NCI-H82 treated with DMSO at 0.1 percent for 48 hours (cell line): ENCODE measurements around the gene GNAZ.

ENCODE experiments used
- DNase-seq: peaks from one replicate; lab custom pipeline; 2025; ENCODE audit not compliant: unreplicated experiment; lab: John Stamatoyannopoulos, UW

Gene GNAZ

GRCh38 chr22:23105304-23105703 is 35.0 kb downstream of the GNAZ start:
- DNase-seq: no peak

- DNase-seq: no peak
Observed at GRCh38 chr22:23105919-23106318, 35.6 kb downstream of the GNAZ start.

DNA sequence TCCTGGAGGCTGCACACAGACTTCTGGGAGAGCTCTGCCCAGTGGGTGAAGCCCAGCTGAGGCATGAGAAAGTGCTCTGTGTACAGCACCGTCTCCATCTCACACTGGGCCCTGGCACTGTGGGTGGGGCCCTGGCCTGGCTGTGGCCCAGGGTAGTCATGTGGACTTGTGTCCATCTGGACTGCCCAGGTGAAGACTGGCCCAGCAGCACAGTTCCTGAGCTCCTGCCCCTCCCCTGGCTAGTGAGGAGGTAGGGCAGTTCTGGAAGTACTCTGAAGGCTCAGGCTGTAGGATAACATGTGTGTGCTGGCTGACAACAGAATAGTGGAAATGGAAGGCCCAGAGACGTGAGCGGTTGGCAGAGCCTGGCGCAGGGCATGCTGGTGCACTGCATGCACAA is 36.0 kb downstream of the GNAZ start:
- DNase-seq: no peak

- peak; percentile 17 for DNase-seq
Observed at GRCh38 chr22:23106906-23107367, 36.6 kb downstream of the GNAZ start.

GRCh38 chr22:23107487-23108248 is 37.3 kb downstream of the GNAZ start:
- no peak for DNase-seq

- no peak for DNase-seq
Observed at GRCh38 chr22:23108249-23109078, 38.1 kb downstream of the GNAZ start.

- no peak for DNase-seq
Observed at GRCh38 chr22:23109079-23109347, 38.7 kb downstream of the GNAZ start.

DNA sequence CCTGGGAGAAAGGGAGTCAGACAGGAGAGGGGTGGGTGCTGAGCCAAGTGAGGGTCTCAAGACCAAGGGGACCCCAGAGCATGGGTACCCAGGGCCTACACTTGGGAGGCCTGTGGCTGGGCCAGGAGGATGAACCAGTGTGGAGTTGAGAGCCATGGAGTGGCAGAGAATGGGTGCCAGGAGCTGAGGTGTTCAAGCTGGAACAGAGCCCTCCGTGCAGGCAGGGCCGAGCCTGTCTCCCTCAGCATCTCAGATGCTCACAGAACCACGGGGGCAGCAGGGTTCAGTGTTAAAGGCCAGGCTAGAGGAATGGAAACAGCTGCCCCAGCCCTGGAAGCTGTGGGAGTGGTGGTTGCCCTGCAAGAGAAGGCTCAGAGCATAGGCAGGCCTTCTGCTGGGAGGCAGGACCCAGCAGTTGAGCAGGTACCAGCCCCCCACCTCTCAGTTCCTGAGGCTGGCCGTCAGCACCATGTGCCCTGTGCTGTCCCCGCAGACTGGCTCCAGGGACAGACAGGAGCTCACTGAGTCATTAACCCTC is 39.2 kb downstream of the GNAZ start:
- DNase-seq: no peak

DNA sequence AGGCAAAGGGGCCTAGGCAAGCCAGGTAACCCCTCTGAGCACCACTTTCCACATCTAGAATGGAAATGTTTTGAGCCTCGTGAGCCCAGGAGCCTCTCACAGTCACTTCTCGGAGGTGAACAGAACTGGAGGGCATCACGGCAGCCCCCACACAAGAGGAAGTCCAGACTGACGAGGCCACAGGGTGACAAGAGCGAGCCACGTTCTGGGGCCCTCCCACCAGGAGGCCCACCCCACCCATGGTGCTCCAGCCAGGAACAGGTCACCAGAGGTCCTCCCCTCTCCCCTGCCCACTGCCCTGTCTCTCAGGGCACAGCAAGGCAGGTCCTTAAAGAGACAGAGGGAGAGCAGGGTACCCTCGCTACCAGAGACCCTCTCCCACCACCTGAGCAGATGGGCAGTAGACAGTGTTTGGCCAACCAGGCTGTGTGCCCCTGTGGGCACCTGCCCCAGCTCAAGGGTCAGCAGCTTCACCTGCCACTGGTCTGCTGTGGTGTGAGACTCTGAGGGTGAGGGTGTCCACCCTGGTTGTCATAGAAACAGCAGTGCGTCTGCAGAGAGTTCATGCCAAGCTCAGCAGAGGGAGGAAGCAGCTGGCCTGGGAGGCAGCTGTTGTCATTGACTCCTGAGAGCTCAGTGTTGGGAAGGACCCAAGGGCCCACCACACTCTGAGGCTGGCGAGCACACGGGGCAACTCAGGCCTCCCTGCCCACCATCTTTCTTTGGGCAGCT is 40.0 kb downstream of the GNAZ start:
- DNase-seq: no peak

GRCh38 chr22:23110922-23111527 is 40.7 kb downstream of the GNAZ start:
- DNase-seq: no peak

GRCh38 chr22:23112472-23113012 is 42.2 kb downstream of the GNAZ start:
- DNase-seq: no peak

- peak; percentile 12 for DNase-seq
Observed at GRCh38 chr22:23113067-23113846, 42.9 kb downstream of the GNAZ start.

DNA sequence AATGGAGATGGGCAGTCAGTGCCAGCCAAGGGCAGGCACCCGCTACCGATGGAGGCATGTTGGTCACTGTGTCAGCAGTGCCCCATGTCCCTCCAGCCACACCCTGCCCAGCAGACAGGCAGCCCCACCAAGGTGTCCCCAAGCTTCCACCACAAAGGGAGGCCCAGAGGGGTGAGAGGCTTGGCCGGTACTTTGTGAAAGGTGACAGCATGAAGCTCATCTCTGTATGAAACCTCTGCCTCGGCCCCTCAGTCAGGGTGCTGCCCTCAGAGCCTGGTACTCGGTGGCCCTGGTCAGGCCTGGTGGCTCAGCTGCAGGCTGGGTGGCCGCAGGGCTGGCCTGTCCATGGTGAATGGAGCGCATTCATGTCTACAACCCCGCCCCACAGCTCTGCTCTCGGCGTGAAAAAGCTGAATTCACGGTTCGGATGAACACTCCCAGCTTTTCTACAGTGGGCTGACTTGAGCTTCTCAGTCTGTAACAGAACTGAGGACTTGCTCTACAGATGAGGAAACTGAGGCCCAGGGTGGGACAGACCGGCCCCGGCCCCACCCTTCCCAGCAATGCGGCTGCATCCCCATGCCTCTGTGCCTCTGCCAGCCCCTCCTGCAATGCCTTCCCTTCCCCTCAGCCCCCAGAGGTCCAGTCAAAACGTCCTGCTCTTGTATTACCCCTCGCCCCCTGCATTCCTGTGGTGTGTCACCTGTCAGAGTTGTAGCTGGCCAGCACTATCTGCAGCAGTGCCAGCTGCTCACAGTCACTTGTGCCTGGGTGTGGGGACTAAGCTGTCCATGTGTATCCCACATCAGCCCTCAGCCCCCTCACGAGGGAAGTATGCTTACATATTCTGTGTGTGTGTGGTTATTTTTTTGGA is 43.8 kb downstream of the GNAZ start:
- no peak for DNase-seq

GRCh38 chr22:23114721-23115020 is 44.4 kb downstream of the GNAZ start:
- no peak for DNase-seq

DNA sequence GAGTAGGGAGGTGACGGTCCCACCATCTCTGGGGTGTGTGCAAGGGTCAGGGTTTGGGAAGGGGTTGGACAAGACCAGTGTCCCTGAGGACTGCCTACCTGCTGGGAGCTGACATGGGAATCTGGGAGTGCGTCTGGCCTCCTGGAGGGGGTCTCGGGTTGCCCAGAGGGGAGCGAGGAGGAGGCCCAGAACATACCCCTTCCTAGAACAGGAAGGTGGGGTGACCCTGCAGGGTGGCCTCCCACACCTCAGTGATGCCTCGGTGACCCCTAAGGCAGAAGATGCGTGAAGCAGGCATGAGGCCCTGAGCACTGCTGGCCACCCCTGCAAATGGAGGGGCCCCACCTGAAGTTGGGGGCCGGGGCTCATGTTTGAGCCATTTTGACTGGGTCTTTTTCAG is 45.0 kb downstream of the GNAZ start:
- DNase-seq: no peak

DNA sequence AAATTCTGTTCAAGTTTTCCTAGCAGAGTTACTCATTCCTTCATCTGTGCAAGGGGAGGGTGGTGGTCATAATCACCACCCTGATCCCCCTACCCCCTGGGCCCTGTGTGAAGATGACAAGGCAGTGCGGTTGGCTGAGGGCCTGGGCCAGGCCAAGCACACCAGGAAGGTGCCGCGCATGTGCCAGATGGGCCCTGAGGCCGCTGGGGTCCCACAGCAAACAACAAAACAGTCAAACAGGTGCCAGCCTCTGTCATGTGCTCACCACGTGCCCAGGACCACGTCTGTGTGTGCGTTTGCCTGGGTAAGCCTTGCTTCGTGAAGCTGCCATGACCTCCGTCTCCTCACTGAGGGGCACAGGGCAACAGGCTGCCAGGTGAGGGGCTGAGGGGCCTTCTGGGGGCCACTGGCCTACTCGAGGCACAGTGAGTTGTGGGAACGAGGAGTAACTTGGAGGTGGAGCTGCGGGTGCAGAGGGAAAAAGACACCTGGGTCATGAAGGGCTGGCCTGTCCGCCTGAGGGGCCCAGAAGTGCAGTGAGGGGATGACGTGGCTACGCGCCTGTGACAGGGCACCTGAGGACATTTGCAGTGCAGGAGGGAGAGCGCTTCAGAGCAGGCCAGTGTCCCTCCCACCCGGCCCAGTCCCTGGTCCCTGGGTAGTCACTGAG is 45.6 kb downstream of the GNAZ start:
- no peak for DNase-seq

GRCh38 chr22:23116506-23117263 is 46.4 kb downstream of the GNAZ start:
- DNase-seq: no peak

DNA sequence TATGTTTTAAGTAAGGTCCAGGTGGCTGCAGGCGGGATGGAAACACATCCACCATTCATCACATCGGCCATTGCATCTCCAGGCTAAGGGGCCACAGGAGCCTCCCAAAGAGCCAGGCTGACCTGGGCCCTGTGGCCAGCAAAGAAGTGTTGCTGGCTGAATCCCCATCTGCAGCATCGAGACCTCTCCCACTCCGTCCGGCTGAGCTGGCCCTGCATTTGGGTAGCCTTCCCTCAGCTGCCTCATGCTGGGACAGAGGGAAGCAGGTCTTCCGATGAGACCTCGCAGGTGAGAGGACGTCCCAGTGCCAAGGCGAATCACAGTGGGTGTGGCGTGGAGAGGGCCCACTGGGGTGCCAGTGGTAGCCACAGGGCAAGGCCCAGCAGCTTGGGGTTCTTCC is 47.0 kb downstream of the GNAZ start:
- DNase-seq: no peak
